PC-9 (cell line): ENCODE measurements around the gene EIF4E. TPM values are rescaled to one million over a fixed set of nuclear protein-coding genes. Genes with fewer than 3 reads are reported as not detected.

Experiments
- BruUV-seq: library from RNA; stranded (reverse); fragments of 400-500 nt; replicated peaks from 2 replicates; lab custom pipeline; 2021; lab: Mats Ljungman, UMichigan
- CTCF ChIA-PET: fragments of 300-600 bp; sonication (Branson Sonifier 250); formaldehyde crosslinking; loops from one replicate; lab custom pipeline; 2022; ENCODE audit warnings: antibody characterized with exemption; lab: Charles Lee
- POLR2A ChIA-PET: fragments of 300-600 bp; sonication (Branson Sonifier 250); formaldehyde crosslinking; loops from one replicate; lab custom pipeline; 2022; ENCODE audit warnings: antibody characterized with exemption; ENCODE audit not compliant: unreplicated experiment; lab: Charles Lee
- DNase-seq, 2 experiments: peaks; one replicate each; pipeline versions ENCODE4 v3.0.0 to v3.0.0-alpha.2; 2015 to 2022; ENCODE audit warnings: mixed read lengths in 1 of 2
- H2AFZ ChIP-seq: fragments of 200-600 bp; sonication (generic); 2 replicates; pipeline ENCODE4 v1.8.1; 2017; ENCODE audit warnings: antibody characterized with exemption
- H3F3A ChIP-seq: fragments of 200-600 bp; sonication (generic); 2 replicates; pipeline ENCODE4 v1.8.1; 2017; ENCODE audit warnings: antibody characterized with exemption, mild to moderate bottlenecking, low read depth; ENCODE audit not compliant: insufficient read depth
- H3K27ac ChIP-seq: fragments of 200-600 bp; sonication (generic); 2 replicates; pipeline ENCODE4 v1.6.1; 2016; ENCODE audit warnings: mixed run types
- H3K27me3 ChIP-seq: fragments of 200-600 bp; sonication (generic); 2 replicates; pipeline ENCODE4 v1.6.1; 2016; ENCODE audit warnings: low read depth, mixed run types; ENCODE audit not compliant: insufficient read depth
- H3K36me3 ChIP-seq: fragments of 200-600 bp; sonication (generic); 2 replicates; pipeline ENCODE4 v1.6.1; 2016; ENCODE audit warnings: low read depth, mixed run types
- H3K4me1 ChIP-seq: fragments of 200-600 bp; sonication (generic); replicated peaks from 2 replicates; pipeline ENCODE4 v1.6.1; 2016; ENCODE audit warnings: mixed run types; ENCODE audit not compliant: insufficient read depth
- H3K4me2 ChIP-seq: fragments of 200-600 bp; sonication (generic); 2 replicates; pipeline ENCODE4 v1.6.1; 2017; ENCODE audit warnings: mixed run types
- H3K4me3 ChIP-seq: fragments of 200-600 bp; sonication (generic); 2 replicates; pipeline ENCODE4 v1.6.1; 2016; ENCODE audit warnings: mixed run types
- H3K79me2 ChIP-seq: fragments of 200-600 bp; sonication (generic); 2 replicates; pipeline ENCODE4 v1.6.1; 2017; ENCODE audit warnings: low read depth, mixed run types
- H3K9me2 ChIP-seq: fragments of 200-600 bp; sonication (generic); 2 replicates; pipeline ENCODE4 v1.8.1; 2017; ENCODE audit warnings: mild to moderate bottlenecking; ENCODE audit not compliant: insufficient read depth
- H3K9me3 ChIP-seq: fragments of 200-600 bp; sonication (generic); 2 replicates; pipeline ENCODE4 v1.8.1; 2016; ENCODE audit warnings: low read depth; ENCODE audit not compliant: insufficient read depth
- H4K20me1 ChIP-seq: fragments of 200-600 bp; sonication (generic); 2 replicates; pipeline ENCODE4 v1.8.1; 2017; ENCODE audit not compliant: insufficient read depth
- EZH2 ChIP-seq: fragments of 200-600 bp; sonication (generic); IDR thresholded peaks from 2 replicates; pipeline ENCODE4 v1.8.0; 2017; ENCODE audit warnings: antibody characterized with exemption, low read depth
- intact Hi-C: fragments of 100-400 bp; cut with micrococcal nuclease; formaldehyde crosslinking; loops from one replicate; pipeline ENCODE4 v1.10.0; 2022; ENCODE audit not compliant: unreplicated experiment
- total RNA-seq: library from RNA; stranded (reverse); gene quantifications from 2 replicates; pipeline ENCODE4 v1.2.3, GENCODE V29; 2021
- TF ChIP-seq, protein P1 (sequence below): fragments of 200-600 bp; sonication (generic); conservative IDR thresholded peaks from 2 replicates; pipeline ENCODE4 v1.6.1; 2017; ENCODE audit warnings: mixed run types, antibody characterized with exemption, mild to moderate bottlenecking, moderate library complexity

Gene EIF4E
- total RNA-seq, 1 experiment from 2014 or later: 59.6 TPM

DNA sequence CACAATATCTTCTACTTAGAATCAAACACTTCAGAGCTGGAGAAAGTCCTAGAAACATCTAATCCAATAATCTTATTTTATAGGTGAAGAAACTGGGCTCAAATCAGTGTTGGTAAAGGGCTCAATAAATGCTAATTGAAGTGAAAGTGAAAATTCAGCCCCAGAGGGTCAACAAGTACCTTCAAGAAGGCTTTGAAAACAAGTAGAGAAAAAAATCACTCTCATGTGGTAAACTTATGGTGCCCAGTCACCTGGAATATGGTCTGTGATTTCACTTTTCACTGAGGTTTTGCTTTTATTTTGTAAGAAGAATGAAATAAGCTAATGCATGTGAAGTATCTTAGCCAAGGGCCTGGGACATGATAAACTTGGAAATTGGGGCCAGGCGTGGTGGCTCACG lies 29.1 kb upstream of the EIF4E start:
- ChIA-PET POLR2A (no interaction called here), CTCF (no interaction called here)
- DNase-seq: no peak
- H3K36me3 ChIP-seq: no peaks in the 10 kb centered on the region
- no peak overlapping the region for H3K27ac ChIP-seq
- no peaks in the 10 kb centered on the region for H3F3A ChIP-seq
- no peak overlapping the region for H3K4me3 ChIP-seq
- H2AFZ ChIP-seq: no peak overlapping the region
- no peaks in the 10 kb centered on the region for H3K79me2 ChIP-seq
- no peaks in the 10 kb centered on the region for H3K9me3 ChIP-seq
- intact Hi-C loops: no loop called here
- no peak for TF ChIP-seq EZH2
- TF ChIP-seq, protein P1, sequence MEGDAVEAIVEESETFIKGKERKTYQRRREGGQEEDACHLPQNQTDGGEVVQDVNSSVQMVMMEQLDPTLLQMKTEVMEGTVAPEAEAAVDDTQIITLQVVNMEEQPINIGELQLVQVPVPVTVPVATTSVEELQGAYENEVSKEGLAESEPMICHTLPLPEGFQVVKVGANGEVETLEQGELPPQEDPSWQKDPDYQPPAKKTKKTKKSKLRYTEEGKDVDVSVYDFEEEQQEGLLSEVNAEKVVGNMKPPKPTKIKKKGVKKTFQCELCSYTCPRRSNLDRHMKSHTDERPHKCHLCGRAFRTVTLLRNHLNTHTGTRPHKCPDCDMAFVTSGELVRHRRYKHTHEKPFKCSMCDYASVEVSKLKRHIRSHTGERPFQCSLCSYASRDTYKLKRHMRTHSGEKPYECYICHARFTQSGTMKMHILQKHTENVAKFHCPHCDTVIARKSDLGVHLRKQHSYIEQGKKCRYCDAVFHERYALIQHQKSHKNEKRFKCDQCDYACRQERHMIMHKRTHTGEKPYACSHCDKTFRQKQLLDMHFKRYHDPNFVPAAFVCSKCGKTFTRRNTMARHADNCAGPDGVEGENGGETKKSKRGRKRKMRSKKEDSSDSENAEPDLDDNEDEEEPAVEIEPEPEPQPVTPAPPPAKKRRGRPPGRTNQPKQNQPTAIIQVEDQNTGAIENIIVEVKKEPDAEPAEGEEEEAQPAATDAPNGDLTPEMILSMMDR: no peak
- no TSS peak for BruUV-seq
- no peaks in the 10 kb centered on the region for H3K27me3 ChIP-seq
- H3K4me2 ChIP-seq: no peak overlapping the region
- no peaks in the 10 kb centered on the region for H4K20me1 ChIP-seq
- no peaks in the 10 kb centered on the region for H3K4me1 ChIP-seq
- H3K9me2 ChIP-seq: no peaks in the 10 kb centered on the region

DNA sequence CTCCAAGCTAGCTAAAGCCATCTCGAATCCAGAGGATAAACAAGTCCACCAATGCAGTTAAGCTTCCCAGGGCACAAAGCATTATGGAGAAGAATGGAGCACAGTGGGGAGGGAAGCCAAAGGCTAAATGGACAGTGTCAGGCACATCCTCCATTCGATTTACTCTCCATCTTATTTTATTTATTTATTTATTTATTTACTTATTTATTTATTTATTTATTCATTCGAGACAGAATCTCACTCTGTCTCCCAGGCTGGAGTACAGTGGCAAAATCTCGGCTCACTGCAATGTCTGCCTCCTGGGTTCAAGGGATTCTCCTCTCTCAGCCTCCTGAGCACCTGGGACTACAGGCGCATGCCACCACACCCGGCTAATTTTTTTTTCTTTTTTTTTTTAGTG lies 26.3 kb upstream of the EIF4E start:
- no TSS peak for BruUV-seq
- no peaks in the 10 kb centered on the region for H4K20me1 ChIP-seq
- POLR2A ChIA-PET: no interaction called here
- no peaks in the 10 kb centered on the region for H3K36me3 ChIP-seq
- H3K9me2 ChIP-seq: no peaks in the 10 kb centered on the region
- no peak overlapping the region for H3K4me2 ChIP-seq
- H3K9me3 ChIP-seq: no peaks in the 10 kb centered on the region
- no peak overlapping the region for H3K4me3 ChIP-seq
- H2AFZ ChIP-seq: no peak overlapping the region
- H3K27me3 ChIP-seq: no peaks in the 10 kb centered on the region
- no peaks in the 10 kb centered on the region for H3K79me2 ChIP-seq
- H3K4me1 ChIP-seq: no peaks in the 10 kb centered on the region
- intact Hi-C loops: no loop called here
- DNase-seq: no peak
- no peaks in the 10 kb centered on the region for H3F3A ChIP-seq
- H3K27ac ChIP-seq: no peak overlapping the region
- TF ChIP-seq, protein P1: no peak
- TF ChIP-seq EZH2: no peak
- CTCF ChIA-PET: no interaction called here

DNA sequence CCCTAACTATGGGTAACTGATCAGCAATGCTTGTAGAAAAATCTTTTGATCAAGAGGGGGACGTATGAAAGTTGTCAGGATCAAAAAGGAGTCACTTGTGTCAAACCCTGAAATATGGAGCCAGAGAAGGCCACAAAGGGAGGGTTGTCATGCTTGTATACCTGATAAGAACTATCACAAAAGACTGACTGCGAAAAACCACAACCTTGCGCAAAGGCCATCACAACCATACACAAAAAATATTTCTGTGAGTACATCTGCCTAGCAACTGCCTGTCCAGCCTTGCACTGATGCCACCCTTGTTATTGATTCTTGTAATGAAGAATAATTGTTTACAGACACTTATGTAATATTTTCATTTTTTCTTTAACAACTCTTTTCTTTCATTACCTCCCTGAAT lies 22.8 kb upstream of the EIF4E start:
- Histone ChIP-seq H2AFZ (no peak overlapping the region), H3K27ac (no peak overlapping the region), H3K4me3 (no peak overlapping the region), H3K4me1 (no peaks in the 10 kb centered on the region), H3K4me2 (no peak overlapping the region), H3K79me2 (no peaks in the 10 kb centered on the region), H3K9me2 (no peaks in the 10 kb centered on the region), H4K20me1 (no peaks in the 10 kb centered on the region), H3K27me3 (no peaks in the 10 kb centered on the region), H3K9me3 (no peaks in the 10 kb centered on the region), H3F3A (no peaks in the 10 kb centered on the region; the same call in 1 of the 2 replicates), H3K36me3 (no peaks in the 10 kb centered on the region)
- no TSS peak for BruUV-seq
- DNase-seq: no peak
- TF ChIP-seq, protein P1: no peak
- TF ChIP-seq EZH2: no peak
- intact Hi-C loops: no loop called here
- ChIA-PET CTCF (no interaction called here), POLR2A (no interaction called here)
